ENCODE data around the gene CNOT8. TPM values are rescaled to one million over a fixed set of nuclear protein-coding genes. Genes with fewer than 3 reads are reported as not detected.

CNOT8 gene
- total RNA-seq, 2 experiments from 2014 or later, result 52.4 to 79.4 TPM

GRCh38 chr5:154849264-154849785, 9.1 kb upstream of the CNOT8 start:
- no peak overlapping the region for H3K4me3 ChIP-seq (ENCODE audit: low read depth, low read length, poor library complexity, severe bottlenecking)
- H3K4me2 ChIP-seq (ENCODE audit: low read length), result no peak overlapping the region
- CTCF ChIA-PET (ENCODE audit: unreplicated experiment), result no interaction called here
- POLR2A ChIA-PET, result no interaction called here
- H3K9me2 ChIP-seq (ENCODE audit: insufficient read depth, low read length), result no peaks in the 10 kb centered on the region
- no TSS peak for BruUV-seq (replicated peaks)
- no peaks in the 10 kb centered on the region for H3K9me3 ChIP-seq (ENCODE audit: low read length)
- no peaks in the 10 kb centered on the region for H3K36me3 ChIP-seq (ENCODE audit: insufficient read depth, low read length)
- intact Hi-C loops (cut with micrococcal nuclease; ENCODE audit: unreplicated experiment), result no loop called here
- no peak overlapping the region for H3K27ac ChIP-seq (ENCODE audit: low read depth, low read length, poor library complexity, severe bottlenecking)
- TF ChIP-seq, protein P1, sequence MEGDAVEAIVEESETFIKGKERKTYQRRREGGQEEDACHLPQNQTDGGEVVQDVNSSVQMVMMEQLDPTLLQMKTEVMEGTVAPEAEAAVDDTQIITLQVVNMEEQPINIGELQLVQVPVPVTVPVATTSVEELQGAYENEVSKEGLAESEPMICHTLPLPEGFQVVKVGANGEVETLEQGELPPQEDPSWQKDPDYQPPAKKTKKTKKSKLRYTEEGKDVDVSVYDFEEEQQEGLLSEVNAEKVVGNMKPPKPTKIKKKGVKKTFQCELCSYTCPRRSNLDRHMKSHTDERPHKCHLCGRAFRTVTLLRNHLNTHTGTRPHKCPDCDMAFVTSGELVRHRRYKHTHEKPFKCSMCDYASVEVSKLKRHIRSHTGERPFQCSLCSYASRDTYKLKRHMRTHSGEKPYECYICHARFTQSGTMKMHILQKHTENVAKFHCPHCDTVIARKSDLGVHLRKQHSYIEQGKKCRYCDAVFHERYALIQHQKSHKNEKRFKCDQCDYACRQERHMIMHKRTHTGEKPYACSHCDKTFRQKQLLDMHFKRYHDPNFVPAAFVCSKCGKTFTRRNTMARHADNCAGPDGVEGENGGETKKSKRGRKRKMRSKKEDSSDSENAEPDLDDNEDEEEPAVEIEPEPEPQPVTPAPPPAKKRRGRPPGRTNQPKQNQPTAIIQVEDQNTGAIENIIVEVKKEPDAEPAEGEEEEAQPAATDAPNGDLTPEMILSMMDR (conservative IDR thresholded peaks at IDR 0.05; ENCODE audit: low read length), result no peak
- no peak for TF ChIP-seq EZH2phosphoT487 (IDR thresholded peaks at IDR 0.05; ENCODE audit: borderline replicate concordance, low read depth, low read length)
- H4K20me1 ChIP-seq (ENCODE audit: insufficient read depth, low read length), result no peaks in the 10 kb centered on the region
- no peaks in the 10 kb centered on the region for H3K79me2 ChIP-seq (ENCODE audit: insufficient read depth, low read depth, low read length)
- no peak overlapping the region for H2AFZ ChIP-seq (ENCODE audit: low read length)
- H3K4me1 ChIP-seq (ENCODE audit: insufficient read depth, low read length, poor library complexity, severe bottlenecking), result no peaks in the 10 kb centered on the region
- no peak for DNase-seq (ENCODE audit: low spot score)

DNA sequence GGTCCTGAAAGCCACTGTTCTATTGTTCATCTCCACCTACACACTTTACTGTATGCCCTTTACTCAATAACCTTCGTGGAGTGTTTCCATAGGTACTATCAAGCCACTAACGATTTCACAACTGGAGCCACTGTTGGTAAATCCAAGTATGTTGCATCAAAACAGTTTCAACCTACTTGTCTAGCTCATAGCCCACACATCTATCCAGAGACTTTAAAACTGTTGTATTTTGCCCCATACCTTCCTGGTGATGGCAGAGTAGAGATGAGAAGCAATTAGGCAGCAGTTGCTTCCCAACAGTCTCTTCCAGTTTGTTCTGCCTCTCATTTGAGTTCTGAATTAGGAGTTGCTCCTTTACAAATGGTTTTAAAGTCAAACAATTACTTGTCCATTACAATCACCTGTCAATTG, 8.6 kb upstream of the CNOT8 start:
- Histone ChIP-seq H3K9me2 (ENCODE audit: insufficient read depth, low read length) (no peaks in the 10 kb centered on the region), H3K36me3 (ENCODE audit: insufficient read depth, low read length) (no peaks in the 10 kb centered on the region), H3K79me2 (ENCODE audit: insufficient read depth, low read depth, low read length) (no peaks in the 10 kb centered on the region), H3K27ac (ENCODE audit: low read depth, low read length, poor library complexity, severe bottlenecking) (no peak overlapping the region), H3K9me3 (ENCODE audit: low read length) (no peaks in the 10 kb centered on the region), H3K4me1 (ENCODE audit: insufficient read depth, low read length, poor library complexity, severe bottlenecking) (no peaks in the 10 kb centered on the region), H2AFZ (ENCODE audit: low read length) (no peak overlapping the region), H4K20me1 (ENCODE audit: insufficient read depth, low read length) (no peaks in the 10 kb centered on the region), H3K4me2 (ENCODE audit: low read length) (no peak overlapping the region), H3K4me3 (ENCODE audit: low read depth, low read length, poor library complexity, severe bottlenecking) (no peak overlapping the region)
- BruUV-seq (replicated peaks), result no TSS peak
- TF ChIP-seq, protein P1 (conservative IDR thresholded peaks at IDR 0.05; ENCODE audit: low read length), result no peak
- TF ChIP-seq EZH2phosphoT487 (IDR thresholded peaks at IDR 0.05; ENCODE audit: borderline replicate concordance, low read depth, low read length), result no peak
- ChIA-PET CTCF (ENCODE audit: unreplicated experiment) (no interaction called here), POLR2A (no interaction called here)
- intact Hi-C loops (cut with micrococcal nuclease; ENCODE audit: unreplicated experiment), result no loop called here
- no peak for DNase-seq (ENCODE audit: low spot score)

DNA sequence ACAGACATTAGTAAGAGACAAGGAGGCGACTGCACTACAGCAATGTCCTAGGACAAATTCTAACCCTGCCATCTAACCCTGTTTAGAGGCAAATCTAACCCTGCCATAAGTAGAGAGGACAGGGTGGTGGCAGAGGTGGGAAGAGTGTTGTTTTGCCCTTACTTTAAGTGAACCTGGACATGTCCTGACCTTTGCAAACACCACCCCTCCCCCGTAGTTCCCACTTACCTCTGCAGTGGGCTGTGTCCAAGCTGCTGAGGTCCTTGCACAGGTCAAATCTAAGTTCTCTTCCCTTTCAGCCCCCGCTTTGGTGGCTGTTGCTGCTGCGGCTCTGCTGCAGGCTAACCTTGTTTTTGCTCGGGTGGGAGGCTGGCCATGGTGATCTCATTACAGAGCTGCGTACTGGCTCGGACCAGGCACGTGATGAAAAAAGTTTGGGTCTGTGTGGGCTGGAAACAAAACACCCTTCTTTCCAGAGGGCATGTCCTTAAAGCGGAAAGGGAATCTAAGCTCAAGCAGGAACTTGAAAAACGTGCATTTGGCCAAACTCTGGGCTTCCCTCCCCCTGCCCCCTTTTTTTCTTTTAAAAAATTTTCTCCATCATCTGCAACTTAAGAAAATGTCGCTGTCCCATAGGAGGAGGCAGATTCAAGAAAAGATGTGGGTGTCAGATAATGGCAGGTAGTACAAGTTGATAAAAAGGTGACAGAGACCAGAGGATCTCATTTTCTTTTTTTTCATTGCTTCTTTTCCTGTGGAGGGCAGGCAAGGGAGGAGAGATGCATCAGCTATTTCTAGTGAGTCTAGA, 8.0 kb upstream of the CNOT8 start, which contains the start of gene FAXDC2:
Gene FAXDC2 (minus strand): TSS at position 349 of the 808 bp plus-strand sequence. CDS start 12,425 bp downstream, outside the sequence.
- TF ChIP-seq, protein P1 (conservative IDR thresholded peaks at IDR 0.05; ENCODE audit: low read length), result no peak
- no peak for TF ChIP-seq EZH2phosphoT487 (IDR thresholded peaks at IDR 0.05; ENCODE audit: borderline replicate concordance, low read depth, low read length)
- no peak within 1 kb of the TSS for H3K4me3 ChIP-seq (ENCODE audit: low read depth, low read length, poor library complexity, severe bottlenecking)
- no peak within 1 kb of the TSS for H3K27ac ChIP-seq (ENCODE audit: low read depth, low read length, poor library complexity, severe bottlenecking)
- ChIA-PET POLR2A (interaction anchor here (0.6 kb wide), 1 partner anchor 17 kb away, joined by 3 read pairs; no protein-coding TSS in a partner anchor), CTCF (ENCODE audit: unreplicated experiment) (no interaction called here)
- BruUV-seq (replicated peaks), result no TSS peak
- no peaks in the 10 kb centered on the region for H3K4me1 ChIP-seq (ENCODE audit: insufficient read depth, low read length, poor library complexity, severe bottlenecking)
- no peak within 1 kb of the TSS for H2AFZ ChIP-seq (ENCODE audit: low read length)
- H3K79me2 ChIP-seq (ENCODE audit: insufficient read depth, low read depth, low read length), result no peaks in the 10 kb centered on the region
- no peaks in the 10 kb centered on the region for H3K9me2 ChIP-seq (ENCODE audit: insufficient read depth, low read length)
- intact Hi-C loops (cut with micrococcal nuclease; ENCODE audit: unreplicated experiment), result no loop called here
- no peak for DNase-seq (ENCODE audit: low spot score)
- H3K9me3 ChIP-seq (ENCODE audit: low read length), result no peaks in the 10 kb centered on the region
- no peaks in the 10 kb centered on the region for H3K36me3 ChIP-seq (ENCODE audit: insufficient read depth, low read length)
- no peak within 1 kb of the TSS for H3K4me2 ChIP-seq (ENCODE audit: low read length)
- H4K20me1 ChIP-seq (ENCODE audit: insufficient read depth, low read length), result no peaks in the 10 kb centered on the region

All from OCI-LY7 (cell line).